HG02642 (cell line): ENCODE data around the gene PCDHB1.
"Not testable (repeated sequence)": the region's sequence is repeated elsewhere in the genome, so short reads cannot be mapped to it uniquely, and the experiment has no call there.

Experiments used
- ATAC-seq: cut with Tn5 transposase; IDR thresholded peaks from one replicate; pipeline ENCODE4 v1.9.1; 2021; ENCODE audit warnings: mild to moderate bottlenecking; ENCODE audit not compliant: unreplicated experiment, poor library complexity

Gene PCDHB1

DNA sequence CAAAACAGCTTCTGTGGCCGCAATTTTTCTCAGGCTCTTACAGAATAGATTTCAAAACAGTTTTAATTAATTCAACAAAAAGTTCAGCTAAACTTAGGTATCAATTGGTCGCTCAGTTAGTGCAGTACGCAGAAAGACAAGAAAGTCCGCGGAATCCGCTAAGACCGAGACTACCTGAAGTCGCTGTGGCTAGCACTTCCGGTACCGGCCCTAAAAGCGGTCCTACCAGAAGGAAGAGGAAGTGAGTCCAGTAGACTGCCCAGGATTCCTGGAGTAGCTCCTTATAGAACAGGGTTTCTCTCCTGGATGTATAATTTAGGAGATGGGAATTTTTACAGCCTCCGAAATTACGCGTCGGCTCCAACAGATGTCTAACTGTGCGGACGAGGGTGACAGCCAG is 26.7 kb downstream of the PCDHB1 start:
- no peak for ATAC-seq

DNA sequence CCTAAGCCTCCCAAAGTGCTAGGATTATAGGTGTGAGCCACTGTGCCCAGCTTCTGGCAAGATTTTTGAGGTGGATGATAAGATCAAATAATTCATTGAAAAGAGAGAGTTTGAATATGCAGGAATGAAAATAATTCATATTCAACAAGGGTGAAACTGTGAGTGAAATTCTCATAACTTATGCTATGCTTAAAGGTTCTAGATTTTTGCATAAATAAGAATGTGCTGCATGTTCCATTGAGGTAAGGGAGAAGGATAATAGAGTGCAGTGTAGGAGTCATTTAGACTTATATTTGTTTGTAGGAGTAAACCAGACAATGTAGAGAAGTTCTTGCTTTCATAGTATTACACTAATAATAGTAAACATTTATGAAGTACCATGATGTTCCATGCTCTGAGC is 31.1 kb downstream of the PCDHB1 start:
- no peak for ATAC-seq

DNA sequence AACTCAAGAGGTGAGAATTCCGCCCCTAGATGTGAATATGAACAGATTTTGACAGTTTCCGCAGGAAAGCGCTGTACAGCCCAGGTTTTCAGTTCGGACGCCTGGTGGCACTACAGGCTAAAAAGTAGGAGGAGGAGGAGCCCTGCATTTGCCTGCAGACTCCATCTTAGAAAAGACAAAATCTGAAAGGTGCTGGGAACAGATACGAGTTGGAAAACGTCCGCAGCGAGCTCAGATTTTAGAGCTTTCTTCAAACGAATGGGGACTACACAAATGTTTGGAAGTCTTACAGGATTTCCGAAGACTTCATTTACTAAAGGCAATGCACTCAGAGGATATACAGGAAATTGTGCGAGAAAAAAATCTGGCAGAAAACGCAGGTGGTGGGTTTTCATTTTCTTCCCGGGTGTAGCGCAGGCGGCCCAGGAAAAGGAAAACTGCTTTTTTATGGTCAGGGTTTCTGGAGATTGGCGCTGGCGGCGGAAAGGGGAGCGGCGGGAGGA is 33.4 kb downstream of the PCDHB1 start:
- ATAC-seq = no peak

DNA sequence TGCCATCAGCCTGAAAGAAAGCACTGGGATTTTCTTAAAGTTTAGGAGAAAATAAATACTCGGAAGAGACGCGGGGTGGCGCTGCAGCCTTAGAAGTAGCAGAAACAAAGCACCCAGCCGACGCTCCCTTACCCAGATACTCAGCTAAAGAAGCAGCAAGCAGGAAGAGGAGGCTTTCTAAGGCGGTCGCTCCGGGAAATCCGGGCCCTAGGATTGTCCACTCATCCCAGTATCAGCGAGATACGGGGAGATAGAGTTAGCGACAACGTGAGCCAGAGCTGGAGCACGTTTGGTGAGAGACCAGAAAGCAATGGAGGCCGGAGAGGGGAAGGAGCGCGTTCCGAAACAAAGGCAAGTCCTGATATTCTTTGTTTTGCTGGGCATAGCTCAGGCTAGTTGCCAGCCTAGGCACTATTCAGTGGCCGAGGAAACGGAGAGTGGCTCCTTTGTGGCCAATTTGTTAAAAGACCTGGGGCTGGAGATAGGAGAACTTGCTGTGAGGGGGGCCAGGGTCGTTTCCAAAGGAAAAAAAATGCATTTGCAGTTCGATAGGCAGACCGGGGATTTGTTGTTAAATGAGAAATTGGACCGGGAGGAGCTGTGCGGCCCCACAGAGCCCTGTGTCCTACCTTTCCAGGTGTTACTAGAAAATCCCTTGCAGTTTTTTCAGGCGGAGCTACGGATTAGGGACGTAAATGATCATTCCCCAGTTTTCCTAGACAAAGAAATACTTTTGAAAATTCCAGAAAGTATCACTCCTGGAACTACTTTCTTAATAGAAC is 43.5 kb downstream of the PCDHB1 start, which contains the start of gene PCDHB2:
PCDHB2 (plus strand) TSS at position 135 of the 782 bp plus-strand sequence; CDS start at position 311, 176 bp downstream.
- no peak for ATAC-seq

DNA sequence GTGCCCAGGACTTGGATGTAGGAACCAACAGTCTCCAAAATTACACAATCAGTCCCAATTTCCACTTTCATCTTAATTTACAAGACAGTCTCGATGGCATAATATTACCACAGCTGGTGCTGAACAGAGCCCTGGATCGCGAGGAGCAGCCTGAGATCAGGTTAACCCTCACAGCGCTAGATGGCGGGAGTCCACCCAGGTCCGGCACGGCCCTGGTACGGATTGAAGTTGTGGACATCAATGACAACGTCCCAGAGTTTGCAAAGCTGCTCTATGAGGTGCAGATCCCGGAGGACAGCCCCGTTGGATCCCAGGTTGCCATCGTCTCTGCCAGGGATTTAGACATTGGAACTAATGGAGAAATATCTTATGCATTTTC is 44.1 kb downstream of the PCDHB1 start:
- no peak for ATAC-seq

DNA sequence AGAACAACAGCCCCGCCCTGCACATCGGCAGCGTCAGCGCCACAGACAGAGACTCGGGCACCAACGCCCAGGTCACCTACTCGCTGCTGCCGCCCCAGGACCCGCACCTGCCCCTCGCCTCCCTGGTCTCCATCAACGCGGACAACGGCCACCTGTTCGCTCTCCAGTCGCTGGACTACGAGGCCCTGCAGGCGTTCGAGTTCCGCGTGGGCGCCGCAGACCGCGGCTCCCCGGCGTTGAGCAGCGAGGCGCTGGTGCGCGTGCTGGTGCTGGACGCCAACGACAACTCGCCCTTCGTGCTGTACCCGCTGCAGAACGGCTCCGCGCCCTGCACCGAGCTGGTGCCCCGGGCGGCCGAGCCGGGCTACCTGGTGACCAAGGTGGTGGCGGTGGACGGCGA is 45.0 kb downstream of the PCDHB1 start:
- not testable (repeated sequence) for ATAC-seq

DNA sequence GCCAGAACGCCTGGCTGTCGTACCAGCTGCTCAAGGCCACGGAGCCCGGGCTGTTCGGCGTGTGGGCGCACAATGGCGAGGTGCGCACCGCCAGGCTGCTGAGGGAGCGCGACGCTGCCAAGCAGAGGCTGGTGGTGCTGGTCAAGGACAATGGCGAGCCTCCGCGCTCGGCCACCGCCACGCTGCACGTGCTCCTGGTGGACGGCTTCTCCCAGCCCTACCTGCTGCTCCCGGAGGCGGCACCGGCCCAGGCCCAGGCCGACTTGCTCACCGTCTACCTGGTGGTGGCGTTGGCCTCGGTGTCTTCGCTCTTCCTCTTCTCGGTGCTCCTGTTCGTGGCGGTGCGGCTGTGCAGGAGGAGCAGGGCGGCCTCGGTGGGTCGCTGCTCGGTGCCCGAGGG is 45.4 kb downstream of the PCDHB1 start:
- not testable (repeated sequence) for ATAC-seq

DNA sequence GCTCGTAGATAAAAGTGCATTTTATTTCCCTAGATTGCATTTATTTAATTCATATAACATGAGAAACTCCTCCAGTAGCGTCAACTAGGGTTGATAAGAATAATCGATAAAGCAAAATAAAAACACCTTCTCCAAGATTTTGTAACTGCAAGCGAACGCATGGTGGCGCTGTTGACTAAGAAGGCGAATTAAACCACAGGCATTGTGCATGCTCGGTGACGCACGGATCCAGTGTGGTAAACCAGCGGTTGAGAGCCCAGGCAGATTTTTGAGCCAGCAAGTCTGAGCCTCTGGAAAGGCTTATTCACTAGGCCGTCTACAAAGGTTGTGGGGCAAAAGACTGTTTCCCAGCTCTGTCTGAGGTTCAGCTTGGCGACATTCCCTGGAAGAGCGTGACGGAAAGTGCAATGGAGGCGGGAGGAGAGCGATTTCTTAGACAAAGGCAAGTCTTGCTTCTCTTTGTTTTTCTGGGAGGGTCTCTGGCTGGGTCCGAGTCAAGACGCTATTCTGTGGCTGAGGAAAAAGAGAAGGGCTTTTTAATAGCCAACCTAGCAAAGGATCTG is 49.1 kb downstream of the PCDHB1 start, which contains the start of gene PCDHB3:
PCDHB3 (plus strand) TSS at position 231 of the 563 bp plus-strand sequence; CDS start at position 408, 177 bp downstream.
- no peak for ATAC-seq

DNA sequence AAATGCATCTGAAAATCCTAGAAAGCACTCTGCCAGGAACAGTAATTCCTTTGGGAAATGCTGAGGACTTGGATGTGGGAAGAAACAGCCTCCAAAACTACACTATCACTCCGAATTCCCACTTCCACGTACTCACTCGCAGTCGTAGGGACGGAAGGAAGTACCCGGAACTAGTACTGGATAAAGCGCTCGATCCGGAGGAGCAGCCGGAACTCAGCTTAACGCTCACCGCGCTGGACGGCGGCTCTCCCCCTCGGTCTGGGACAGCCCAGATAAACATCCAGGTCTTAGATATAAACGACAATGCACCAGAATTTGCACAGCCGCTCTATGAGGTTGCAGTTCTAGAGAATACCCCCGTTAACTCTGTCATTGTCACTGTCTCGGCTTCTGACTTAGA is 49.9 kb downstream of the PCDHB1 start:
- no peak for ATAC-seq

DNA sequence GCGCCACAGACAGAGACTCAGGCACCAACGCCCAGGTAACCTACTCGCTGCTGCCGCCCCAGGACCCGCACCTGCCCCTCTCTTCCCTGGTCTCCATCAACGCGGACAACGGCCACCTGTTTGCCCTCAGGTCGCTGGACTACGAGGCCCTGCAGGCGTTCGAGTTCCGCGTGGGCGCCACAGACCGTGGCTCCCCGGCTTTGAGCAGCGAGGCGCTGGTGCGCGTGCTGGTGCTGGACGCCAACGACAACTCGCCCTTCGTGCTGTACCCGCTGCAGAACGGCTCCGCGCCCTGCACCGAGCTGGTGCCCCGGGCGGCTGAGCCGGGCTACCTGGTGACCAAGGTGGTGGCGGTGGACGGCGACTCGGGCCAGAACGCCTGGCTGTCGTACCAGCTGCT is 50.9 kb downstream of the PCDHB1 start:
- not testable (repeated sequence) for ATAC-seq

DNA sequence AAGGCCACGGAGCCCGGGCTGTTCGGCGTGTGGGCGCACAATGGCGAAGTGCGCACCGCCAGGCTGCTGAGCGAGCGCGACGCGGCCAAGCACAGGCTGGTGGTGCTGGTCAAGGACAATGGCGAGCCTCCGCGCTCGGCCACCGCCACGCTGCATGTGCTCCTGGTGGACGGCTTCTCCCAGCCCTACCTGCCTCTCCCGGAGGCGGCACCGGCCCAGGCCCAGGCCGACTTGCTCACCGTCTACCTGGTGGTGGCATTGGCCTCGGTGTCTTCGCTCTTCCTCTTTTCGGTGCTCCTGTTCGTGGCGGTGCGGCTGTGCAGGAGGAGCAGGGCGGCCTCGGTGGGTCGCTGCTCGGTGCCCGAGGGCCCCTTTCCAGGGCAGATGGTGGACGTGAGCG is 51.3 kb downstream of the PCDHB1 start:
- not testable (repeated sequence) for ATAC-seq

DNA sequence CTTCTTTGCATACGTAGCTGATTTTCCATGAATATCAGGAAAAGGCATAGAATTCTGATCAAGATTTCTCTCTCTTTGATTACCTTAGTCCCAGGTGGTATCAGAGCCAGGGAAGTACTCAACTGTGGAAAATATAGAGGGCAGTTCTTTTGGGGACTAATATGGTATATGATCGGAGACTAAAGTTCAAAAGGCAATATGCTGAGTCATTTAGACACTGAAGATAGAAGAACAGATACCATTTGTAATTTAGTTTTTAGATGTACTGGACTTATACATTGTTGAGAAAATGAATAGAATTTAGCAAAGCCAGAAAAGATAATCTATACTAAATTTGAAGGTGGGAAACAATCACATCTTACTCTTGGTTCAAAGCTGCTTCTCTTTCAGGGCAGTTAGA is 54.2 kb downstream of the PCDHB1 start:
- no peak for ATAC-seq
